HG02610 (cell line): ENCODE results near the gene ROBO3.

Experiments used
- ATAC-seq: cut with Tn5 transposase; IDR thresholded peaks from one replicate; pipeline ENCODE4 v1.9.1; 2021; ENCODE audit warnings: mild to moderate bottlenecking, moderate library complexity; ENCODE audit not compliant: unreplicated experiment

ROBO3 gene

DNA sequence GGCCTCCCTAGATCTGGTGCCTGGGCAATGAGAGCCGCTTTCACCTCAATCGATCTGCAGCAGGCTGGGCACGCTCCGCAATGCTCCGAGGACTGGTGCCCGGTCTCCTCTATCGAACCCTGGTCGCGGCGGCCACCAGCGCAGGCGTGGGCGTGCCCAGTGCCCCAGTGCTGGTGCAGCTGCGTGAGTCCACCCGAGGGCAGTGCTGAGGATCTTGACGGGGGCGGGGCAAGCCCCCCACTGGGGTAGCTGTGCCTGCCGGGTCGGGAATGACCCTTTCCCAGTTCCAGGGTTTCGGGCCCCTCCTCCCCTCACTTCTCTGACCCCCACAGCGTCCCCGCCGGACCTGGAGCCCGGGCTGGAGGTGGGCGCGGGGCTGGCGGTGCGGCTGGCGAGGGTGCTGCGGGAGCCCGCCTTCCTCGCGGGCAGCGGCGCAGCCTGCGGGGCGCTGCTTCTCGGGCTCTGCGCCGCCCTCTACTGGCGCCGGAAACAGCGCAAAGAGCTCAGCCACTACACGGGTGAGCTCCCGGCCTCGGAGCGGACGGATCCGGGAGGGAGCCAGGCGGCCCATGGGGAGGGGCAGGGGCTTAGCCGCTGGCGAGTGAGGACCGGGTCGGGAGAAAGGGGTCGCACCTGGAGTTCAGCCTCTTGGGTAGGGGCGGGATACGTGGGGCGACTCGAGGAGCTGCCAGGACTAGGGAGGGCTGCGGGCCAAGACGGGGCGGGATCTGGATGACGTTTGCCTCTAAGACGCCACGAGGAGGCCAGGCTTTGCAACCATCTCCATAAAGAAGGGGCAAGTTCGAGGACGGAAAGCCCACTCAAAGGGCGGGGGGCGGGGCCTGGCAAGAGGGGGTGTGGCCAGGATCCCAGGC lies 10.9 kb downstream of the ROBO3 start:
- ATAC-seq, result peak; percentile 93

DNA sequence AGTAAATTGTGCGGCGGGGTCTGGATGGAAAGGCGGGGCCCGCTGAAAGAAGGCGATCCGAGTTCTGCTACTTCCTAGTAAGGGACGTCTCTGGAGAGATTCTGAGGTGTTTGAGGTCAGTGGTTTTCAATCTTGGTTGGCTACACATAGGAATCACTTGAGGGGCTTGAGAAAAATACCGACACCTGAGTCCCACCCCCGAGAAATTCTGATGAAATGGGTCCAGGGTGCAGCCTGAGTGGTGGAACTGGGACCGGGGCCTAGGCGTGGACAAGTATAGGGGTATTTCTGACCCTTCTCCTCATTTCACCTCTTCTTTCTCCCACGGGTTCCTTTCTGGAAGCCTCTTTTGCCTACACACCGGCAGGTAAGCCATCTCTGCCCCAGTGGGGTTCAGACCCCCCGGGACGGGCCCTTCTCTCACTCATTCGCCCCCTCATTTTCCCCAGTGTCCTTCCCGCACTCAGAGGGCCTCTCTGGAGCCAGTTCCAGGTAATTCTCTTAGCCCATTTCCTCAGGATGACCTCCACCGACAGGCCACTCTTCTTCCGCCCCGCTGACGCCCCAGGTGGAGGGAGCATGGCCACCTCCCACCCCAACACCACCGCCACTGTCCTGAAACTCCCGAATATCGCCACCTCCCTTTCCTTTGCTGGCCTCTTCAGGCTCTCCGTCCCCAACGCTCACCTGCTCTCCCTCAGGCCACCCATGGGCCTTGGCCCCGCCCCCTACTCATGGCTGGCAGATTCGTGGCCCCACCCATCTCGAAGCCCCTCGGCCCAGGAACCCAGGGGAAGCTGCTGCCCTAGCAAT lies 11.8 kb downstream of the ROBO3 start:
- ATAC-seq, result no peak

DNA sequence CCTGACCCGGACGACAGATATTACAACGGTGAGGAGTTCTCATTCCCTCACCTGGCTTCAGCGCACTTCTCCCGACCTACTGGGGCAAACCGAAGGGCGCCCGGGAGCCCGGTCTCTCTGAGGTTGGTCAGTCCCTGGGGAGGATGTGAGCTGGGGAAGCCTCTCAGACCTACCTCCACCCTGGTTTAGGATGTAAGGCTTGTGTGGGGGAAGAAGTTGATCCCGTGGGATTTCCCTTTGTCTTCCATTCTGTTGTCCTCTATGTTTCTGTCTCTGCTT lies 12.3 kb downstream of the ROBO3 start:
- no peak for ATAC-seq

DNA sequence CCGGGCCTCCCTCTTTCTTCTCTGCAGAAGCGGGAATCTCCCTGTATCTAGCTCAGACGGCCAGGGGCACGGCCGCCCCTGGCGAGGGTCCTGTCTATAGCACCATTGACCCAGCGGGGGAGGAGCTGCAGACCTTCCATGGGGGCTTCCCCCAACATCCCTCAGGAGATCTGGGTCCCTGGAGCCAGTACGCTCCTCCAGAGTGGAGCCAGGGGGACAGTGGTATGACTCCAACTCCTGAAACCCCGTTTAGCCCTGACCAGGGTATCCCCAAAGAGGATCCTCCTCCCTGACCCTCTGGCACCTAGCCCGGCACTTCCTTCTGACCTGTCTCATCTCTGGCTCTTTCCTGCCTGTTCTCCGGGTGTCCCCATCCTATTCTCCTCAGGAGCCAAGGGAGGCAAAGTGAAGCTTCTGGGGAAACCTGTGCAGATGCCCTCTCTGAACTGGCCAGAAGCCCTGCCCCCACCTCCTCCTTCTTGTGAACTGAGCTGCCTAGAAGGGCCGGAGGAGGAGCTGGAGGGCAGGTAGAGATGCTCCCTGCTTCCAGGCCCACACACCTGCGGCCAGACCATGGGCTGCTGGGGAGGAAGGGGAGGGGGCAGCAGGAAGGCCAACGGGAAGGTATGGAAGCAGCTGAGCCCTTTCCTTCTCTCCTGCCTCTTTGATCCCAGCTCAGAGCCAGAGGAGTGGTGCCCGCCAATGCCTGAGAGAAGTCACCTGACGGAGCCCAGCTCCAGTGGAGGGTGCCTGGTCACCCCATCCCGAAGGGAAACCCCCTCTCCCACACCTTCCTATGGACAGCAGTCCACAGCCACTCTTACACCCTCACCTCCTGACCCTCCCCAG lies 12.9 kb downstream of the ROBO3 start:
- ATAC-seq, result no peak

DNA sequence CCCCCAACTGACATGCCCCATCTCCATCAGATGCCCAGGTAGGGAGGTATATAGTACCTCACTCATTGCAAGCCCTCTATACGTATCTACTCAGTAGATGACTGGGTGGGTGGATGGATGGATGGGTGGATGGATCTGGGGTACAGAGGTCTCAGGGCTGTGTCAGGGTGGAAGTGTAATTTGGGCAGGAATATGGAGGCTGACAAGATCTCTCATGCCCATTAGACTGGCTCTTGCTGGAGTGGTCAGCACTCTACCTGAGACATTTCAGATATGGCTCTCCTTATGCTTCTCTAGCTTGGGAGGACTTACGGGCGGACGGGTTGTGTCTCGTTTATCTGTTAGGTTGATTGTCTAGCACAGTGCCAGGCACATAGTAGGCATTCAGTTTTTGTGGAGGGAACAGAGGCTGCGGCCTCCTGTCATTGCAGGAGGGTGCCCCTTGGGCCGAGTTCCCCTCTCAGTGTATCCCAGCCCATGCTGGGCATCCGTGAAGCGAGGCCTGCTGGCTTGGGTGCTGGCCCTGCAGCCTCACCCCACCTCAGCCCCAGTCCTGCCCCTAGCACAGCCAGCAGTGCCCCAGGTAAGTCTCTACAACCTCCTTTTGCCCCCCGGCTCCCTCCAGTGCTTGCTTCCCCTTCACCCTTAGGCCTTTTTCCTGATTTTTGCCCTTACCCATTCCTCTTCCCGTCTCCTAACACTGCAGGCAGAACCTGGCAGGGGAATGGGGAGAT lies 13.7 kb downstream of the ROBO3 start:
- ATAC-seq, result no peak

DNA sequence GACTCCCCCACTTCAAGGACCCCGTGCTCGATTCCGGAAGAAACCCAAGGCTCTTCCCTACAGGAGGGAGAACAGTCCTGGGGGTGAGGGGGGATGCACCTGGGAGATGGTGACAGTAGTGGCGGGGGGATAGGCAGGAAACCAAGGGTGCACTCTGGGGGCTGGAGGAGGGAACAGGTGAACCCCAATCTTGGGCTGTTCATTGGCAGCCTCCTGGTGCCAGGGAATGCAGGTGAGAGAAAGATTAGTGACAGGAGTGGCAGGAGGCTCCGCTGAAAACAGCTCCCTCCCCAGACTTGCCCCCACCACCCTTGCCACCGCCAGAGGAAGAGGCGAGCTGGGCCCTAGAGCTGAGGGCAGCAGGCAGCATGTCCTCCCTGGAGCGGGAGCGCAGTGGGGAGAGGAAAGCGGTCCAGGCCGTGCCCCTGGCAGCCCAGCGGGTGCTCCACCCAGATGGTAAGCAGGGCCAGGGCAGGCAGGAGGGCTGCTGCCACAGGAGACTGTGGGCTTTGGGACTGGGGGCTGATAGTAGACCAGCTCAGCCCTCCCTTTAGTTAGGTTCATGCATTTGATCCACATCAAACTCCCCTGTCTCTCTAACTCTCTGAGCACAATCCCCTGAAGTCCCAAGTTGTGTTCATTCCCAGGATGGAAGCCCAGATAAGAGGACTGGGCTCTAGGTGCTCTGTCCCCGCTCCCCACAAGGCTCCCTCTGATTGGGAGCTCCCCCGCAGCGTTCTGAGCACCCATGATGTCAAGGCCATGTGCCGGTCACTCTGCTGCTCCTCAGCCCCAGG lies 14.5 kb downstream of the ROBO3 start:
- ATAC-seq, result no peak

DNA sequence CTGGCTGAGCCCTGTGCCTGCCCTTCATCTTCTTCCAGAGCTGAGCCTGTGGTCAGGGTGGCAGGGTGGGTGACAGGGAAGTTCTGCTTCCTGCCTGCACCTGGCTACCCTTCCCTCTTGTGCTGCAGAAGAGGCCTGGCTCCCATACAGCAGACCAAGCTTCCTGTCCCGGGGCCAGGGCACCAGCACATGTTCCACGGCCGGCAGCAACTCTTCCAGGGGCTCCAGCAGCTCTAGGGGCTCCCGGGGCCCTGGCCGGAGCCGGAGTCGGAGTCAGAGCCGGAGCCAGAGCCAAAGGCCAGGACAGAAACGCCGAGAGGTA lies 15.0 kb downstream of the ROBO3 start:
- ATAC-seq, result no peak

DNA sequence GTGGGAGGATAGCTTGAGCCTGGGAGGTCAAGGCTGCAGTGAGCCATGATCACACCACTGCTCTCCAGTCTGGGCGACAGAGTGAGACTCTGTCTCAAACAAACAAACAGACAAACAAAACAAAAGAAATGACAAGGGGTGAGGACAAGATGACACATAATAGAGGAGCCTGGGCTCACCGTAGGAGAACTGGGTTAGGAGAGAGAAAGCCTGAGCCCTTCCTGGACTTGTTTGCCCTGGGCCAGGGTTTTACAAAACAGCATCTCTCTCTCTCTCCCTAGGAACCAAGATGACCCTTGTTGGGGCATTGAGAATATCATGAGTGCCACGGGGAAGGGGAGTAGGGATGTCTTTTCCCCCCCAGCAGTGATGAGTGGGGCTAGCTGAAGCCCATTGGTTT lies 15.7 kb downstream of the ROBO3 start:
- ATAC-seq, result no peak

DNA sequence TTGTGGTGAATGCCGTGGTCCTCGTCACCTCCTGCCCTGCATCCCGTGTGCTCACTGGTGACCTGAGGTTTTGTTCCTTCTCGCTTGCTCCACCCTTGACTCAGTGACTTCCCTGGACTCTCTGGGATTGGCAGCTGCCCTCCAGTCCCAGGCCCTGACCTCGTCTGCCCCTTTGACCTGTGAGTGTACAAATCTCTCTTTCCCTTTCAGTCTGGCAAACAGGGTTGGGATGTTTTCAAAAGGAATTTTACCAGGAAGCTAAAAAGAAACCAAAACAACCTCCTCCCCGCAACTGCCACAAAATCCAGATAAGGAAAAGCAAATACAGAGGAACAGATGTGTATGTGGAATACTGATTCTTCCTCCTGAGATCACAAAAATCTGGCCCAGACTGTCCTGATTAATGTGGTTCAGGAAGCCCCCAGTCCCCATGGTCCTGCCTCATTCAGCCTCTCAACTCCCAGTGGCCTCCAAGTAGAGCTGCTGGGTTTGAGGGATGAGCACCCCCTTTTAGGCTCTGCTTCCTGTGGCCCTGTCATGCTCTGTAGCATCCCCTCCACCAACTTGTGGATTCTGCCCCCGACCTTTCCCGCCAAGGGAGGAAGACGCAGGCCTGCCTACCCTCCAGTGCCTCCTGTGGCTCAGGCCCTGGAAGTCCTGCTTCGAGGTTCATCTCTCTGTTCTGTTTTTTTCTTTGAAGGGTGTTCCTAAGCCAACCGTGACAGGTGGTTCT lies 17.3 kb downstream of the ROBO3 start:
- ATAC-seq, result no peak

DNA sequence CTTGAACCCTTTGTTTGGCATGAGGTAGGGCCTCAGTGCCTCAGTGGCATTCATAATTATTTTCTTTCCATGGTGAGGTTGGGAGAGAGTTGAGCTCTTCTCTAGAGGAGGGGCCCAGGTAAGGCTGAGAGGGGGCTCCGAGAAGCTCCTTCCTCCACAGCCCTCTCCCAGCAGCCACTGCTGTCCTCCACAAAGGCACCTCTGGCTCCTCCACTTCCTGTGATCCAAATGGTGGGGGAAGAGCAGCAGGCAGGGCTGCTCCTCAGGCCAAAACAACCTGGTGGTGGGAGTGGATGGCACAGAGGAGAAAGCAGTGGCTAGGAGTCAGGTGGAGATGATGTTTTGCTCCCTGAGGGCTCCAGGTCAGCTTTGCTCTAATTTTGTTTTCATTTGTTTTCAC lies 19.1 kb downstream of the ROBO3 start:
- ATAC-seq, result no peak

DNA sequence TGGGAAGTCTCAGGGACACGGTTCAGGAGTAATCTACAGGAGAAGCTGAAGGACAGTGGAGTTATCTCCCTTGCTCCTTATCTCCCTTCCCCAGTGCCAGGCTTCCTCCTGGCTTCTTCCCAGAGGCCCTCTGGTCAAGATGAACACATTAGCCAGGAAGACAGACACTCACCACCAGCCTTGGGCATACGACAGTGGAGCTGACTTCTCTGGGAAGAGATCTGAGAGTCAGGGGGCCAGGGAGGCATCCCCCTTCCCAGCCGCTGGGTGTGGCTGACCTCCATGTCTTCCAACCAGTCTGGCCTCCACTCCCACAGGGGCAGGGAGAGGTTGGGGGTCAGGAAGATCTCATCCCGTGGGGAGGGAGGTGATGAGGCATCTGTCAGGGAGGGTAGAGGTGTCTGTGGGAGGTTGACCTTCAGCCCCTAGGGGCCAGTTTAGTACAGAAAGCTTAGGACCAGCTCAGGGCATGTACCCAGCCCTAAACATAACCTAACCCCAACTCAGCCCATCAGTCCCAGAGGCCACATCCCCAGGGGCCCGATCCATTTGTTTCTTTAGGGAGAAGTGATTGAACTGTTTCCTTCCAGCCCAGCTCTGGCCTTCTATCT lies 19.7 kb downstream of the ROBO3 start:
- ATAC-seq, result no peak

DNA sequence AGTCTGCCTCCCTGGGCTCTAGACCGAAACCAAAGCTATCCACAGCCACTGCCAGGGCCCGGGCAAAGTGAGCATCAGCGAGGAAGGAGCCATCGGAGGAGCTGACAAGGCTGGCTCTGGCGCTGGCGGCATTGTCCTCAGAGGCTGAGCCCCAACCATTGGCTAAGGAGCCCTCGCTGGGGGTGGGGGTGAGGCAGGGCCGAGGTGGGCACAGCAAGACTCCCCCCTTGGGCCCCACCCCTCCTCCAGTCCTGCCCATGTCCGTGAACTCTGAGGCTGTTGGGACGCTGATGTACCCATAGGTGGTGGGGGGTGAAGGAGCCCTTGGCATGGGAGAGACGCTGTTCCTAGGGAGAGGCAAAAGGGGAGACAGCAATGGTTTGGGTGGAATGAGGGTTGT lies 21.2 kb downstream of the ROBO3 start:
- no peak for ATAC-seq

DNA sequence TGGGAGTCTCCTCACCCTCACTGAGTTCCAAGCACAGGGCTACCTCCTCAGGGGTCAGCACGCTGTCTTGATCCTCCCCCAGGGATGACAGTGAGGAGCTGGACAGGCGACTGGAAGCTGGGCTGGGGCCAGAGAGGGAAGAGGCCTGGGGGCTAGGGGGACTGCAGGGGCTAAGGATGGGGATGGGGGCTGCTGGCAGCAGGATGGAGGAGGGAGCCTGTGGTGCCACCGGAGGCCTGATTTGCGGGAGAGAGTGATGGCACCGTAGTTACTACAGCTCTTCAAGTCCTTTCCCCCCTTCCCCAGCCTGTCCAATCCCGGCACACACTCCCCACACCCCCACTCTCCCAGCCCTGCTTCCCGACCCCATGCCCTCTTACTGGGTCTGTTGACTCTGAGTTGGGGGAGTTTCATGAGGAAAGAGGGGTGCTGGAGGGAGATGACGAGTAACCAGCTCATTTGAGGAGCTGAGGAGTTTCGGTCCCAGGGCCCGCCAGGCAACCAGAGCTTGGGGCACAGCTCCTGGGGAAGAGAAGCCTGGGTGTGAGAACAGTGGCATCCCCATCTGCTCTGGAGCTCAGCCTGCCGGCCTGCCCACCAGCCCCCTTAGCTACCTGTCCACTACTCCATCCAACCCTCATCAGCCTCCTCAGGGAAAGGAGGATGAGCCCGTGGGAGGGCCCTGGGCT lies 21.9 kb downstream of the ROBO3 start:
- ATAC-seq, result no peak

DNA sequence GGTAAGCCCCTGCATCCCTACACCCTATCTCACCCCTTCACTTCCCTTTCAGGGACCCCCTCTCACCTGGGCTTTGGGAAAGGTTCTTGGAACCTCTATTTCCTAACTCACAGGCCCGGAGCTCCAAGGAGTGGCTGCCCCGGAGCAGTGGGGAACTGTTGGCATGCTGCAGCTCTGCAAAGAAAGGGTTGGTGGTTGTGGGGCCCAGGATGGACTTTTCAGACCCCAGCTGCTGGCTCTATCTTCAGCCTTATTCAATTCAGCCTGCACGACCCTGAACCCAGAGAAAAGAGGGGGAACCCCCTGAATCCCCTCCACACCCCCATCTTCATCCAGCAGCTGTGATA lies 22.4 kb downstream of the ROBO3 start:
- no peak for ATAC-seq

DNA sequence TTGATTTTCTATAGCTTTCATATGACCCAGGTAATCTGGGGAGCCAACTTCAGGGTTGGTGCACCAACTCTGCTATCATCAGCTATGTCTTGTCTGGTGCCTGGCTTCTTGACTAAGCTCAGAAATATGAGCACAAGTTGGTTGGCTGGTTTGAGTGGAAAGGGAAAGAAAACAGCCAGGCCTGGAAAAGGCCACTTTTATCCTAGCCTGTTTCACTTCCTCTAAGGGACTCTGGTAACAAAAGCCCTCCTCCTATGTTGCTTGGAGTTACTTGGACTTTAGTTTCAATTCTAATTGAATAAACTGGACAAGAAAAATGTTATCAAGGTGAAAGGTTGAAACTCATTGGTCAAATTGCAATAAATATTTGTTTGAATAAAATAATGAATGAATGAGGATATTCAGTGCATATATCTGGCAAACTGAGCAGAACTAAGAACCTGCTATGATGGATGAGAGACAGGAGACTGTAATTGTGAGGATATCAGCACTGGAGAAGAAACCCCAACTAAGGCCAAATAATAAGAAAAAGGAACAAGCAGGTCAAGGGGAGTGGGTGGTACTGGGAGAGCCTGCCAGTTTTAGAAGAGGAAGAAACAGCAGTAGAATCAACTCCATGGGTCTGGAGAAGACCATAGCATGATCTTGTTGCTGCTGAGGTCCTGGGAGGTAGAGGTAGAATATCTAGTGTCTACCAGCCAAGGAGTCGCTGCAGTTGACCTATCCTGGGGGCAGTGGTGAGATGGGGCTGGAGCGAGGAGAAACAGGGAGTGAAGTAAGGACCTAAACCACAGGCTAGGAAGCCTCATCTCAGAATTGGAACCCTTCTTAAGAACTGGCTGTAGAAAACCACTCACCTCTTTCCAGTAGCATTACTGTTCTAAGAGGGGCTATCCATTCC lies 24.2 kb downstream of the ROBO3 start:
- ATAC-seq, result no peak

DNA sequence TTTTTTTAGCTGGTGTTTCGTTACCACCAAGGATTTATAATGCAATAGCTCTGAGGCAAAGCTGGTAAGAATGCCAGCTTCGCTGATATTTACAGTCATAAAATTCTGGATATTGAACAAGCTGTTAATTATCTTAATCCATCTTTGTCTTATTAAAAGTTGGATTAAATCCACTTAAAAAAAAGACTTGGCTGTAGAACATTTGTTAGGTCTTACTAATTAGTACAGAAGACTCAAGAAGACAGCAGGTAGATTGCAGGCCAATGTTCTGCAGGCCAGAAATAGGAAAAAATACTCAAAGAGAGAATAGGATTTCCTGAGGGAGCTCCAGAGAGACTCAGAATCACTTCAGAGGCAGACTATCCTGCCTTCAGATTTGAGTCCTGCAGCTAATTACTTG lies 24.9 kb downstream of the ROBO3 start:
- no peak for ATAC-seq

DNA sequence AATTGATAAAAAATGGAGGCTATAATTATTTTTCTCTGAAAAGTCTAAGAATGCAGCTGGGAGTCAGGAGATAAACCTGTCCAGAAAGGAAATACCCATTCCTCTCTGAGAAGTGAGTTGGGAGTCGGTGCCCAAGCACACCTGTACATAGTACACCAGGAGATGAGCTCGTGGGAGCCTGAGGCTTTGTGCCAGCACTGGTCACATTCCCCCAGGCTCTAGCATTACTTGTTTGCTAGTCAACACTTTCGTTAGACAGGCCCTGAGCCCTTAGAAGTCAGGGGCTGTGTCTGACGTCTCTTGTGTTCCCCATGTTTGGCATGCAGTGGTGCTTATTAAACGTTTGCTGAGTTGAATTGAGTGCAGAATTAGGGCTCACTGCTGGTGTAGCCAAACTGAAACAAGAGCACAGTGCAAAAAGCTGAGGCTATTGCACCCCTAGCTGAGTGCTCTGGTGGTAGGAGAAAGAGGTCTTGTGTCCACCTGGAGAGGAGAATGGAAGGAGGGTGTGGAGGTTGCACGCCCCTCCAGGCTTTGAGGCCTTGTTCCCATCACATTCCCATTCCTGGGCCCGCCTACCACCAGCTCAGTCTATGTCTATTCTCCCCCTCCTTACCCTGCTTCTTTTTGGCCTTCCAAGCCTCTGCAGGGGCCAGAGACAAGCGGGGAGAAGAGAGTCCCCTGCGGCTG lies 25.6 kb downstream of the ROBO3 start:
- ATAC-seq, result no peak
